Kidney epithelial cell (primary cell): ENCODE measurements around the gene ARHGEF40. TPM values are rescaled to one million over a fixed set of nuclear protein-coding genes. Genes with fewer than 3 reads are reported as not detected.

Source experiments
- DNase-seq: peaks from one replicate; pipeline ENCODE4 v3.0.0-alpha.2; 2010; ENCODE audit warnings: low read depth
- H3K27me3 ChIP-seq: 2 replicates; pipeline ENCODE4 v1.6.0; 2011; ENCODE audit warnings: low read length; ENCODE audit not compliant: control insufficient read depth, insufficient read depth
- H3K36me3 ChIP-seq: 2 replicates; pipeline ENCODE4 v1.5.1; 2011; ENCODE audit warnings: low read length; ENCODE audit not compliant: control insufficient read depth, insufficient read depth
- H3K4me3 ChIP-seq: 2 replicates; pipeline ENCODE4 v1.5.1; 2011; ENCODE audit warnings: low read depth, mild to moderate bottlenecking, control low read depth, low read length
- total RNA-seq: library from RNA; depleted of rRNA; stranded (reverse); fragments of >200 nt; gene quantifications from 2 replicates; pipeline ENCODE4 v1.2.3, GENCODE V29; 2015
- TF ChIP-seq, protein P1 (sequence below): IDR thresholded peaks from 2 replicates; pipeline ENCODE4 v1.5.1; 2011; ENCODE audit warnings: mild to moderate bottlenecking, moderate library complexity, low read length, control low read depth, inconsistent platforms; ENCODE audit not compliant: insufficient read depth, poor library complexity, severe bottlenecking

Gene ARHGEF40
- total RNA-seq, 1 donor from 2014 or later = 59.7 TPM

- Histone ChIP-seq H3K36me3 (no peaks in the 10 kb centered on the region), H3K27me3 (peaks cover 12% of the 10 kb centered on the region), H3K4me3 (no peak overlapping the region)
- DNase-seq = no peak
- TF ChIP-seq, protein P1, sequence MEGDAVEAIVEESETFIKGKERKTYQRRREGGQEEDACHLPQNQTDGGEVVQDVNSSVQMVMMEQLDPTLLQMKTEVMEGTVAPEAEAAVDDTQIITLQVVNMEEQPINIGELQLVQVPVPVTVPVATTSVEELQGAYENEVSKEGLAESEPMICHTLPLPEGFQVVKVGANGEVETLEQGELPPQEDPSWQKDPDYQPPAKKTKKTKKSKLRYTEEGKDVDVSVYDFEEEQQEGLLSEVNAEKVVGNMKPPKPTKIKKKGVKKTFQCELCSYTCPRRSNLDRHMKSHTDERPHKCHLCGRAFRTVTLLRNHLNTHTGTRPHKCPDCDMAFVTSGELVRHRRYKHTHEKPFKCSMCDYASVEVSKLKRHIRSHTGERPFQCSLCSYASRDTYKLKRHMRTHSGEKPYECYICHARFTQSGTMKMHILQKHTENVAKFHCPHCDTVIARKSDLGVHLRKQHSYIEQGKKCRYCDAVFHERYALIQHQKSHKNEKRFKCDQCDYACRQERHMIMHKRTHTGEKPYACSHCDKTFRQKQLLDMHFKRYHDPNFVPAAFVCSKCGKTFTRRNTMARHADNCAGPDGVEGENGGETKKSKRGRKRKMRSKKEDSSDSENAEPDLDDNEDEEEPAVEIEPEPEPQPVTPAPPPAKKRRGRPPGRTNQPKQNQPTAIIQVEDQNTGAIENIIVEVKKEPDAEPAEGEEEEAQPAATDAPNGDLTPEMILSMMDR = no peak
Measured at GRCh38 chr14:21030531-21030930, 39.6 kb upstream of the ARHGEF40 start.

DNA sequence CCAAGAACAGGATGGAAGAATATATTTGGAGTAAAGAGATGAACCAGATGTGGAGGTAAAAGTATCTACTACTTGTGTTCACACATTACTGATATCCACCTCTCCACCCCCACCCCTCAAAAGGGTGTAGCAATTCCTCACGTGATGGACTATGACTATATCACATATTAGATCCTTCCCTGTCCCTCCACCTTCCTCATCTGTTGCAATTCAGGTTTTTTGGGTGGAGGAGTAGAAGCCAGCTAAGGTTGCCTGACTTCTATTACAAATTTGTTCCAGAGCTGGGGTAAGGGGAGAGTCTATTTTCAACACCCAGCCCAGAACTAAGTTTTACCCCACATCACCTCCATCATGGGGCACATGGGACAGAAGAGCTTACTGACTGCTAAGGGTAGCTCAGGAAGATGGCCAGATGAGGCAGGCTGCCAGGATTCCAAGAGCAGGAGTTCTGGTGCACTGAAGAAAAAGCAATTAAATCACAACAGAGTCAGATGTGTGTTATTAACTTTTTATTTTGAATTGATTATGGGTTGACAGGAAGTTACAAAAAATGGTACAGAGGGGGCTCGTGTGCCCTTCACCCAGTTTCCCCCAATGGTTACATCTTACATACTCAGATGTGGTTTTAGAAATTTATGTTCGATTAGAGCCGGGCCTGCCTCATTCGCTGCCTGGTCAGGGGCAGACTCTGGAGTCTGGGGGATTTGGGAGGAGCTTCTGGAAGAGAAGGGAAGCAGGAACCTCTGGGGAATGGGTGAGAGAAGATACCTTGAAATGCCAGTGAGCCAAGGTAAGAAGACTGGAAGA is 37.6 kb upstream of the ARHGEF40 start:
- TF ChIP-seq, protein P1 = no peak
- Histone ChIP-seq H3K27me3 (peaks cover 8% of the 10 kb centered on the region), H3K36me3 (no peaks in the 10 kb centered on the region), H3K4me3 (no peak overlapping the region)
- no peak for DNase-seq

GRCh38 chr14:21033133-21033698 is 36.9 kb upstream of the ARHGEF40 start:
- TF ChIP-seq, protein P1 = no peak
- peaks cover 8% of the 10 kb centered on the region for H3K27me3 ChIP-seq
- no peak for DNase-seq
- no peaks in the 10 kb centered on the region for H3K36me3 ChIP-seq
- no peak overlapping the region for H3K4me3 ChIP-seq

DNA sequence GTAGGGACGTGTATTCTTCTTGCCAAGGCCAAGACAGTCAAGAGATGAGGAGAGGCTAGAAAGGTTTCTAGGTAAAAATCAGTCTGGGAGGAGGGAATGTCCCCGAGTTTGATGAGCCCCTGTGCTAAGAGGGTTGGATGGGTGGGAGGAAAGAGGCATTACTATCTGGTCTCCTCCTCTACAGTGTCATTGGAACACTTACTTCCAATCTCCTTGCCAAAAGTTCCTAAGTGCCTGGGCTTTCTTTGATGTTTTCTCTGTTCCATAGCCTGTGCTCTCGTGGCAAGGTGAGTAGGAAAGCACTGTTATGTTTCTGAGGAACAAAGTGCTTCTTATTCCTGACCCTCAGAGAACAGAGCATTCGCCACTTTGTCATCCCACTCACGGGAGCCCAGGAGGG is 35.4 kb upstream of the ARHGEF40 start, which contains the start of gene RNASE13:
TSS of gene RNASE13 (minus strand) at position 101 of the 400 bp plus-strand sequence. CDS start 519 bp downstream, outside the sequence.
- peaks cover 8% of the 10 kb centered on the region for H3K27me3 ChIP-seq
- no peaks in the 10 kb centered on the region for H3K36me3 ChIP-seq
- DNase-seq = no peak
- TF ChIP-seq, protein P1 = no peak
- H3K4me3 ChIP-seq = no peak within 1 kb of the TSS

DNA sequence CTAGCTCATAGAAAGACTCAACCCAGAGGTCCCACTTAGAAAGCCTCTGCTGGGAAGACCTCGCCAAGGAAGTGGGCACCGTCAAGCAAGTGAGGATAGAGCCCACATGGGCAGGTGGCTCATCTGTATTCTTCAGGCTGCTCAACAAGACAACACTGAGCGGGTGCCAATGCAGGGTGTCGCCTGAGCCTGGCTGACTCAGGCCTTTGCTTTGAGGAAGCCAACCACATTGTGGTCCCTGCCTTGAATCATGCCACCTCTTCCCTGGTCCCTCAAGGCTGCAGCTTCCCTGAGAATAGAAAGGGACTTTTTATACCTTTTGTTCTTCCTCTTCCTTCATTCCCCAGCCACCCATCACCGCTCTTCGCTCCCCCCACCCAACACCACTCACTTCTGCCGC is 33.4 kb upstream of the ARHGEF40 start:
- H3K27me3 ChIP-seq = peaks cover 5% of the 10 kb centered on the region
- no peak for DNase-seq

More for the DNA sequence above, 33.4 kb upstream of the ARHGEF40 start:
- no peaks in the 10 kb centered on the region for H3K36me3 ChIP-seq
- TF ChIP-seq, protein P1 = no peak
- no peak overlapping the region for H3K4me3 ChIP-seq
